Suprapubic skin (tissue), 3 donors: Measurements from ENCODE around the gene ODAD3.

Source experiments
- POLR2A ChIP-seq, 2 donors: fragments of 450-650 bp; IDR thresholded peaks; one replicate each; pipeline ENCODE4 v1.6.1; 2017; ENCODE audit warnings: antibody characterized with exemption in 2 of 2, mild to moderate bottlenecking in 2 of 2, moderate library complexity in 2 of 2
- TF ChIP-seq, protein P1 (sequence below), 2 donors: fragments of 200-600 bp in 1 of 2; fragments of 450-650 bp in 1 of 2; sonication (generic) in 1 of 2; IDR thresholded peaks; one replicate each; pipeline ENCODE4 v1.5.1; 2016 to 2019; ENCODE audit warnings: antibody characterized with exemption in 2 of 2, mild to moderate bottlenecking in 1 of 2, moderate library complexity in 1 of 2

DNA sequence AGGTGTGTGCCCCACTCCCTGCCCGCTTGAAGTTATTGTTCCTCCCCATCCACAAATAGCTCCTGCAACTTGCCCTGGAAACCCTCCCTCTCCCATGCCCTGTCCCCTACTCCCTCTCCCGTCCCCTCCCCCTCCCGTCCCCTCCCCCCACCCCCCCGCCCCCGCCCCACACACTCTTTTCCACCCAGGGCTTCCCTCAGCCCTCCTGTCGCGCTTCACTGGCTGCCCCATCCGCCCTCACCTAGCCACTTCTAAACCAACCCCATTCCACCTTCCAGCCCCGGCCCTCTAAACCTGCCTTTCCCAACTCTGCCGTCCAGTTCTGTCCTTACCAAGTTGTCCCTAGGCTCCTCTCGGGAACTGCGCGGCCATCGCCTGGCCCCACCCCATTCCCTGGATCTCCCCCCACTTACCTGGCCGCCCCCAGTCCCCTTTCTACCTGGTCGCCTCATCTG is 16.8 kb downstream of the ODAD3 start:
- no peak for TF ChIP-seq POLR2A (IDR thresholded peaks at IDR 0.05)
- TF ChIP-seq, protein P1, sequence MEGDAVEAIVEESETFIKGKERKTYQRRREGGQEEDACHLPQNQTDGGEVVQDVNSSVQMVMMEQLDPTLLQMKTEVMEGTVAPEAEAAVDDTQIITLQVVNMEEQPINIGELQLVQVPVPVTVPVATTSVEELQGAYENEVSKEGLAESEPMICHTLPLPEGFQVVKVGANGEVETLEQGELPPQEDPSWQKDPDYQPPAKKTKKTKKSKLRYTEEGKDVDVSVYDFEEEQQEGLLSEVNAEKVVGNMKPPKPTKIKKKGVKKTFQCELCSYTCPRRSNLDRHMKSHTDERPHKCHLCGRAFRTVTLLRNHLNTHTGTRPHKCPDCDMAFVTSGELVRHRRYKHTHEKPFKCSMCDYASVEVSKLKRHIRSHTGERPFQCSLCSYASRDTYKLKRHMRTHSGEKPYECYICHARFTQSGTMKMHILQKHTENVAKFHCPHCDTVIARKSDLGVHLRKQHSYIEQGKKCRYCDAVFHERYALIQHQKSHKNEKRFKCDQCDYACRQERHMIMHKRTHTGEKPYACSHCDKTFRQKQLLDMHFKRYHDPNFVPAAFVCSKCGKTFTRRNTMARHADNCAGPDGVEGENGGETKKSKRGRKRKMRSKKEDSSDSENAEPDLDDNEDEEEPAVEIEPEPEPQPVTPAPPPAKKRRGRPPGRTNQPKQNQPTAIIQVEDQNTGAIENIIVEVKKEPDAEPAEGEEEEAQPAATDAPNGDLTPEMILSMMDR (IDR thresholded peaks at IDR 0.05) = no peak
